Peyer's patch (tissue), 4 donors: ENCODE results near the gene SLC23A1.

Source experiments
- POLR2A ChIP-seq, 2 donors: fragments of 450-650 bp; IDR thresholded peaks; one replicate each; pipeline ENCODE4 v1.5.1; 2017; ENCODE audit warnings: antibody characterized with exemption in 2 of 2, mild to moderate bottlenecking in 2 of 2, moderate library complexity in 2 of 2
- TF ChIP-seq, protein P1 (sequence below), 6 experiments: fragments of 450-650 bp in 4 of 6; fragments of 200-600 bp in 2 of 6; sonication (generic) in 1 of 6; IDR thresholded peaks; one replicate each; pipeline ENCODE4 v1.5.1; 2017 to 2019; ENCODE audit warnings: antibody characterized with exemption in 6 of 6, mild to moderate bottlenecking in 3 of 6, moderate library complexity in 1 of 6

DNA sequence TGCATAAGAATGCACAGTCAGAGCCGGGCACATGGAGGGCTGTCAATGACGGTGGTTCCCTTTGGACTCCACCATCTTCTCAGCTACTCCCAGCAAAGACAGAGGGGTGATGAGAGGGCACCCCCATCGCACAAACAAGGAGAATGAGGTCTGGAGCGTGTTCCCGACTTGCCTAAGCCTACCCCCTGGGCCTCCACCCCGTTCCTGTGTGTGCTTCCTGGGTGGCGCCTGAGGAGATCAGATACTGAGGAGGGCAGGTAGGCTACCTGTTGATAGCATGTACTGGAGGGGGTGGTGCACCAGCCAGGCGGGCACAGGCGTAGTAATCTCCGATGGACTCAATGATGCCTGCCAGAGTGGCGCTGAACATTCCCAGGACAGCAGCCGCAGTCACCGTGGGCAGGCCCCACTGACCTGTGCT, 4.1 kb downstream of the SLC23A1 start:
- TF ChIP-seq POLR2A (IDR thresholded peaks at IDR 0.05), result no peak
- TF ChIP-seq, protein P1, sequence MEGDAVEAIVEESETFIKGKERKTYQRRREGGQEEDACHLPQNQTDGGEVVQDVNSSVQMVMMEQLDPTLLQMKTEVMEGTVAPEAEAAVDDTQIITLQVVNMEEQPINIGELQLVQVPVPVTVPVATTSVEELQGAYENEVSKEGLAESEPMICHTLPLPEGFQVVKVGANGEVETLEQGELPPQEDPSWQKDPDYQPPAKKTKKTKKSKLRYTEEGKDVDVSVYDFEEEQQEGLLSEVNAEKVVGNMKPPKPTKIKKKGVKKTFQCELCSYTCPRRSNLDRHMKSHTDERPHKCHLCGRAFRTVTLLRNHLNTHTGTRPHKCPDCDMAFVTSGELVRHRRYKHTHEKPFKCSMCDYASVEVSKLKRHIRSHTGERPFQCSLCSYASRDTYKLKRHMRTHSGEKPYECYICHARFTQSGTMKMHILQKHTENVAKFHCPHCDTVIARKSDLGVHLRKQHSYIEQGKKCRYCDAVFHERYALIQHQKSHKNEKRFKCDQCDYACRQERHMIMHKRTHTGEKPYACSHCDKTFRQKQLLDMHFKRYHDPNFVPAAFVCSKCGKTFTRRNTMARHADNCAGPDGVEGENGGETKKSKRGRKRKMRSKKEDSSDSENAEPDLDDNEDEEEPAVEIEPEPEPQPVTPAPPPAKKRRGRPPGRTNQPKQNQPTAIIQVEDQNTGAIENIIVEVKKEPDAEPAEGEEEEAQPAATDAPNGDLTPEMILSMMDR (IDR thresholded peaks at IDR 0.05), result no peak
